Amygdala (tissue), 56 donors: ENCODE measurements around the gene ZNF630.
"Not testable (repeated sequence)": the region's sequence is repeated elsewhere in the genome, so short reads cannot be mapped to it uniquely, and the experiment has no call there.

Experiments
- DNase-seq, 56 donors: peaks; one replicate each; lab custom pipeline; 2025; lab: John Stamatoyannopoulos, UW

ZNF630 gene

DNA sequence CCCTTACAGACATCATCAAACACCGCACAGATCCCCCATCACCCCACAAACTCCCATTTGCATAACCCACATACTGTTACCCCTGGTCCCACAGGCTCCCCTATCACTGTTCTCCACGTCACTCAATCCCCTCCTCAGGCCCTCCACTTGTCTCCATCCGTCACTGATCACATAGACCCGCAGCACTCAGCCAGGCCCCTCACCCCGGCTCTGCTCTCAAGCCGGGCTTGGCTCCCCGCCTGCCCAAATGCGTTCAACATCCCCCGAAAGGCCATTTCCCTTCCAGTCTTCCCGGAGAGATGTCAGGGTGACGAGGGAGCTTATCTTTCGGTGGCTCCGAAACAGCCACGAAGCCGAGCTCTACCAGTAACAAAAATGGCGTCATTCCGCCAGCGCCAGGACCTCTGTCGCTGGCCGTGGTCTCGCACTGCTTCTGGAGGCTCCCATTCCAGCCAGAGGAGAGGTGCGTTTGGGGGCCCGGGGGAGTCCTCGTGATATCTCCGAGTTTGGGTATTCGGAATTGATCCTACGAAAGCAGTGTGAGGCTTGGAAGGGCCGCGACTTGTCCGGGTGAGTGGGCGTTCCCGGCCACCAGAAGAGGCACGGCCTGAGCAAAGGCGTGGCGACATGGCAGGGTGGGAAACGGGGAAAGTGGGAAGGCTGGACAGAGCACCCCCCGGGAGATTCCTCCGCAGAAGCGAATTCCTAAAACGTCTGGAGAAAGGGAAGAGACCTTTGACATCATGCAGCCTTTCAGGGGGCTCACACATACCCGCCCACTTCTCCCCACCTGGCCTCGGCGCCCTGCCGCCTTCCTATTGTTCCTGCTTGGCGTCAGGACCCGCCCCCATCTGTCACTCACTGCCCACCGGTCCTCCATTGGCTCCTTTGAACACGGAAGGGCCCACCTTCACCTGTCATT is at the start of gene ZNF630:
Gene ZNF630 (minus strand): TSS at position 577 of the 922 bp plus-strand sequence. CDS start 4,754 bp downstream, outside the sequence.
- DNase-seq: peak in 53 of 56 donors; percentile 0 to 72 (median 42)

DNA sequence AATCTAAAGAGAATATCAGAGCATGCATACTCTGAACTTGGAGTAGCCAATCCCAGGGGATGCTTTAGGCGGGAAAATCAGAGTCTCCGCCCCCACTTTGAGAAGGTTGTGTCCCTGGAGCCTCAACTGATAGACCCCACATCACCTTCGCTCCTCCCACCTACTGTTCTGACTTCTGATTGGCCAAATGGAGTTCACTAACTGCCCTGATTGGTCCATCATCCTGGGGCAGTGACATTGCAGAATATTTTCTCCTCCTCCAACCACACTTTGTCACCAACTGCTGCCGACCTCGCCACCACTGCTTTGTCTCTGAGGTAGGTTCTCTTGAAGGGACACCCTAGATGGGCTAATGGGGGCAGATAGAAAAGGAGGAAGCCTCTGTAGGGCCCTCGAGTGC is 36.3 kb upstream of the ZNF630 start:
- no peak for DNase-seq

DNA sequence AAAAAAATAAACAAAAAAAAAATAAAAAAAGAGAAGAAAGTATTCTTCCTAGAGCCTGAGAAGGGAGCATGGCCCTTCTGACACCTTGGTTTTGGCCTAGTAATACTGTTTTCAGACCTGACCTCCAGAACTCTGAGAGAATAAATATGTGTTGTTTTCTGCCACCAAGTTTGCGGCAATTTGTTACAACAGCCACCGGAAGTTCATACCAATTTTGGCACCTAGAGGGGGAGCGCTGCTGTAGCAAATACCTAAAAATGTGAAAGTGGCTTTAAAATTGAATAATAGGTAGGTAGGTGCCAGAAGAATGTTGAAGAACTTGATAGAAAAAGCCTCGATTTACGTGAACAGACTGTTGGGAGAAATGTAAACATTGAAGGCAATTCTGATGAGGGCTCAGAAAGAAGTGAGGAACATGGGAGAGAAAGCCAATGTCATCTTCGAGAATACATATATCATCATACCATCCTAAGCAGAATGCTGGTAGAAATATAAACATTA is 31.5 kb upstream of the ZNF630 start:
- DNase-seq: no peak

DNA sequence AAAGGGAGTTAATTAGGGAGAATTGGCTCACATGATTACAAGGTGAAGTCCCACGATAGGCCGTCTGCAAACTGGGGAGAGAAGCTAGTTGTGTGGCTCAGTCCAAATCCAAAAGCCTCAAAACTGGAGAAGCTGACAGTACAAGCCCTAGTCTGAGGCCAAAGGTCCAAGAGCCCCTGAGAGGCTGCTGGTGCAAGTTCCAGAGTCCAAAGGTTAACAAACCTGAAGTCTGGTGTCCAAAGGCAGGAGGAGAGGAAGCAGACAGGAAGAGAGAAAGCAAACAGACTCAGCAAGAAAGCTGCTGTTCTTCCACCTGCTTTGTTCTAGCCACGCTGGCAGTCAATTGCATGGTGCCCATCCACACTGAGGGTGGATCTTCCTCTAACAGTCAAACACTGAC is 30.0 kb upstream of the ZNF630 start:
- DNase-seq: no peak

DNA sequence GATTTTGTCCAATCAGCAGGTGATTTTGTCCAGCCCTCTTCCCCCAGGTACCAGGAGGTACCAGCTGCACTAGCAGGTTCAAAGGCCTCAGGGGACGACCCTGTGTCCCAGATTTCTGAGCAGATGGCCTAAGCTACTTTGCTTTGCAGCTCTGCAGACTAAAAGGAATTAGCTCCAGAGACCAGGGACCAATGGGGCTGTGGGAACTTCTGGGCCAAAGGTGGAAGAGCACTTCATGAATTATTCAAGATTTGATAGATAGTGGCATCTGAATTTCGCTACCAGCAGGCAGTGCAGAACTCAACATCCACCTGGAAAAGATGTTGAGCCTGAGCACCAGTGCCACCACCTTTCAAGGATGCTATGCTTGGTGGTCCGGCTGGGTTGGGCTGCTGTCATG is 21.1 kb upstream of the ZNF630 start:
- not testable (repeated sequence) for DNase-seq

DNA sequence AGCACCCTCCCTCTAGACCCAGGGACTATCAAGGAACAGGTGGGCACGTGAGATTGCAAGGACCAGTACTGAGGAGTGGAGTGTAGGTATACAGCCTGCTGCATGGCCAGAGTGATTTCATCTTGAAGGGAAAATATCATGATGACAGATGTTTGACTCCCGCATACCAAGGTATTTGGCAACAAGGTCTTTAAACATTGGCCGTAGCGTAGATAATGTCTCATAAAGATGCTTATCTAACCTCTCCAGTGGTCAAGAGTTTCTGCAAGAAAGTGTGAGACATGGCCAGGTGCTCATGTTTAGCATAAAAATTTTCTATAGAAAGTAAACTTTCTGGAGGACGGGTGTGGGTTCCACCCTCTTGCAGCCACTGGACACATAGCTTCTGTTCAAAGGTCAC is 18.7 kb upstream of the ZNF630 start:
- DNase-seq: no peak

DNA sequence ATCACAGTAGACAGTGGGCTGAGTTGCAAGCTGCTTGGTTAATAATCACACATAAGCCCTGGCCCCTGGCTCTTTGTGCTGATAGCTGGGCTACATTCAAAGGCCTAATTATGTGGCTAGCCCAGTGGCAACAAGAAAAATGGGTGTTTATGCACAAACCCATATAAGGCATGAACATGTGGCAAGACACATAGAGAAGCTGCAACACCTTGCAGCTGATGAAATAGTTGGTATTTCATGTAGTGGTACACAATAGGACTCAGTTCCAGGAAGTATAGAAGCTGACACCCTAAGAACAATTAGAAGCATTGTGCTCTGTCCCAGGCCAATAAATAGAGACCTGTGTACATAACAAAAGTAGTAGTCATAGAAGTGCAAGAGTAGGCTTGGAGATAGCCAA is 14.6 kb upstream of the ZNF630 start:
- peak in 1 of 56 donors; percentile 4 for DNase-seq

DNA sequence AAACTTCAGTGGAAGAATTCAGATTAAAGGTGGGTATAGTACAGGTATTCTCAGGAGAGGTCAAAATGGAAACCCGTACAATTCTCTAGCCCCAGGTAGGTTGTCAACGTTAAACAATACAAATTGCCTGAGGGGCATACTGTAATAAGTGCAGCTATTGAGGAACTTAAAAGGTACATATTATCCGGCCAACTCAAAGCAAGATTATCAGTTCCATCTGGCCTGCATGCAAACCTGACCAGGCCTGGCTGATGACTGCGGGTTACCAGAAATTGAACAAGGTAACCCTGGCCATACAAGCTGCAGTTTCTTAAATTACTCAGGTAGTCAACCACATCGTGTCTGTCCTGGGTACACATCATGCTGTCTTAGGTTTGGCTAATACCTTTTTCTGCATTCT is 12.3 kb upstream of the ZNF630 start:
- no peak for DNase-seq

DNA sequence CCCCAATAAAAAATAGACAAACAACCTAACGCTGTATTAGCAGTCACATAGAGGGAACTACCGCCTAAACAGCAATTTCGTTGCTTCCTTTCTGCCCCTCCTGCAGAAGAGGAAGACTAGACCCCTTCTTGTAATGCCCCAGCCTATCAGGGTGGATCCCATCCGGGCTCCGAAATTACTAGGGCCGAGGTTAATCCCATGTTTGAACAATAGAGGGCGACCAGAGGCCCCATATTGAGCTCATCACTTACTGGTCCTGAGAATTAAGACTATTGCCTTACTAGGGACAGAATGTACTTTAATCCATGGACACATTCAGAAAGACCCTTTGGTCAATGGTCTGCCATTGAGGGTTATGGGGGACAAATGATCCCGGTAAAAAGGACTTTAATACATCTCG is 11.8 kb upstream of the ZNF630 start:
- peak in 33 of 56 donors; percentile 0 to 56 (median 4) for DNase-seq

DNA sequence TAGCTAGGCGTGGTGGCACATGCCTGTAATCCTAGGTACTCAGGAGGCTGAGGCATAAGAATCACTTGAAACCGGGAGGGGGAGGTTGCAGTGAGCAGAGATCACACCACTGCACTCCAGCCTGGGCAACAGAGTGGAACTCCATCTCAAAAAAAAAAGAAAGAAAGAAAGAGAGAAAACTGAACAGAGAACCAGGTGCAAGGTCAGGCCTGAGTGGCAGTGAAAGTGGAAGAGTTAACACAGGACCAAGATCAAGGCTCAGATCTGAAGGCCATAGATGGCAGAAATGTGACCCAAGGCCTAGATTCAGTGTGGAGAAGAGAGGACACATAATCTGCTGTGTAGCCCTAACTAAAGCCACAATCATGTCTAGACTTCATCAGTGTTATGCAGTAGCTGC is 4.9 kb upstream of the ZNF630 start:
- no peak for DNase-seq

DNA sequence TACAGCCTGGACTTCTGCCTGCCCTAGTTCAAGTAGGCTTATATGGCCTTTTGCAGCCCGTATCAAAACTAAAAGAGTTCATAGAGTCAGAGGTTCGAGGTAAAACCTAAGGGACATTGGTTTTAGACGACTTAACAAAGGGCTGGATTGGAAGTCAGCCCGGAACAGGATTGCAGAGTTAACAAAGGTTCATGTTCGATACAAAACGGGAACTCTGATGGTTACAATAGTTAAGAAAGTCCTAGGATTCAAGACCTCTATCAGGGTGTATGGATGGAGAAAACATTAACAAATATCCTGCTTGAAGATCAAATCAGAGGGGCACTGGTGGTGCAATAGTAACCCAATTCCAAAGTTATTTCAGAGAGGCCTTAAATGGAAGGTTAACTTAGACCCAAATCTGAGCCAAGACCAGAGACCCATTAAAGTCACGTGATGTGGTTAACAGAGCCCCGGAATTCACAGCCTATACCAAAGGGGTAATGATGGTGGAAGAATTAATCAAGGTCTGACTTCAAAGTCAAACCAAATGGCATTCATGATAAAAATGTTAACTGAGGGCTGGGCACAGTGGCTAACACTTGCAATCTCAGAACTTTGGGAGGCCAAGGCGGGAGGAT is 656 bp upstream of the ZNF630 start:
- no peak for DNase-seq

DNA sequence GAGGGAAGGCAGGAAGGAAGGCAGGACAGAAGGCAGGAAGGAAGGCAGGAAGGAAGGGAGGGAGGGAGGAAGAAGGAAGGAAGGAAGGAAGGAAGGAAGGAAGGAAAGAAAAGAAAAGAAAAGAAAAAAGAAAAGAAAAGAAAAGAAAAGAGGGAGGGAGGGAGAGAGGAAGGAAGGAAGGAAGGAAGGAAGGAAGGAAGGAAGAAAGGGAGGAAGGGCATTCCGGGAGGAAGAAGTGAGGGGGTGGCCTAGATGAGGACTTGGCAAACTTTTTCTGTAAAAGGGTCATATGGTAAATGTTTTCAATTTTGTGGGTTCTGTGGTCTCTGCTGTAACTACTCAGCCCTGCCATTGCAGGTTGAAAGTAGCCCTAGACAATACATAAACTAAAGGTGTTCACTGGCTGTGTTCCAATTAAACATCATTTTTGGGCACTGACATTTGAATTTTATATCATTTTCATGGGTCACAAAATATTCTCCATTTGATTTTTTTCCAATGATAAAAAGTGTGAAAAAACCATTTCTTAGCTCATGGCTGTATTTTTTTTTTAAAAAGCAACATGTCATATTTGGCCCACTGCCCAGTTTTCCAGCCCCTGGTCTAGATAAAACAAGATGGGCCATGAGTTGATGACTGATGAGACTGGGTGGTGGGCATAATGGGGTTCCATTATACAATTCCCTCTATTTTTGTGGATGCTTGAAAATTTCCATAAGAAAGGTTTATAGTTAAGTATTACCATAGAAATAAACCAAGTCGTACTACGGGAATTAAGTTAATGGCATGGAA is 3.1 kb downstream of the ZNF630 start:
- DNase-seq: no peak

DNA sequence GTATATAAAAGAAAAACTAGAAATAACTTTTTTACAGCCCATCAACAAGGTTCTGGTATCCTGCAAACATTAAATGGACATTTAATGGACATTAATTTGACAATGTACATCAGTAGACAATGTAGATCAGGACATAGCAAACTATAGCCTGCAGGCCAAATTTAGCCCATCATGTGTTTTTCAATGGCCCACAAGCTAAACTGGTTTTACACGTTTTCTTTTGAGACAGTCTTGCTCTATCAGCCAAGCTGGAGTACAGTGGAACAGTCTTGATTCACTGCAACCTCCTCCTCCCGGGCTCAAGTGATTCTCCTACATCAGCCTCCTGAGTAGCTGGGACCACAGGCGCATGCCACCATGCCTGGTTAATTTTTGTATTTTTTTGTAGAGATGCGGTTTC is 7.2 kb downstream of the ZNF630 start:
- DNase-seq: no peak

DNA sequence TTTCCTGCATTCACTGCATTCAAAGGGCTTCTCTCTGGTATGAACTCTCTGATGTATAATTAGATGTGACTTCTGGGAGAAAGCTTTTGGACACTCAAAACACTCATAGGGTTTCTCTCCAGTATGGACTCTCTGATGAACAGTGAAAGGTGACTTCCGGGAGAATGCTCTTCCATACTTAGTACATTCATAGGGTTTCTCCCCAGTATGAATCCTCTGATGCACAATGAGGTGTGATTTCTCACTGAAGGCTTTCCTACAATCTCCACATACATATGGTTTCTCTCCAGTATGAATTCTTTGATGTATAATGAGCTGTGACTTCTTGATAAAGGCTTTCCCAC is 12.2 kb downstream of the ZNF630 start:
- no peak for DNase-seq

DNA sequence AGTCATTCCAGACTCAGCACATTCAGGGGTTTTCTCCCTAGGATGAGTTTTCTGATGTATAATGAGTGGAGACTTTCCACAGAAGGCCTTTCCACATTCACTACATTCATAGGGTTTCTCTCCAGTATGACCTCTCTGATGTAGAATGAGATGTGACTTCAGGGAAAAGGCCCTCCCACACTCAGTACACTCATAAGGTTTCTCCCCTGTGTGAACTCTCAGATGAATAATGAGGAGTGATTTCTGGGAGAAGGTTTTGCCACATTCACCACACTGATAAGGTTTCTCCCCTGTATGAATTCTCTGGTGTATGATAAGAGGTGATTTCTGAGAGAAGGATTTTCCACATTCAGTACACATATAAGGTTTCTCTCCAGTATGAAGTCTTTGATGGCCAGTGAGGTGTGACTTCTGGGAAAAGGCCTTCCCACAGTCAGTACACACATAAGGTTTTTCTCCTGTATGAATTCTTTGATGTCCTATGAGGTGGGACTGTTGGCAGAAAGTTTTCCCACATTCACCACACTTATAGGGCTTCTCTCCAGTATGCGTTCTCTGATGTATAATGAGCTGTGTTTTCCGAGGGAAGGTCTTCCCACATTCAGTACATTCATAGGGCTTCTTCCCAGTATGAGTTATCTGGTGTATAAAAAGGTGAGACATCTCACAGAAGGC is 12.7 kb downstream of the ZNF630 start:
- DNase-seq: no peak

DNA sequence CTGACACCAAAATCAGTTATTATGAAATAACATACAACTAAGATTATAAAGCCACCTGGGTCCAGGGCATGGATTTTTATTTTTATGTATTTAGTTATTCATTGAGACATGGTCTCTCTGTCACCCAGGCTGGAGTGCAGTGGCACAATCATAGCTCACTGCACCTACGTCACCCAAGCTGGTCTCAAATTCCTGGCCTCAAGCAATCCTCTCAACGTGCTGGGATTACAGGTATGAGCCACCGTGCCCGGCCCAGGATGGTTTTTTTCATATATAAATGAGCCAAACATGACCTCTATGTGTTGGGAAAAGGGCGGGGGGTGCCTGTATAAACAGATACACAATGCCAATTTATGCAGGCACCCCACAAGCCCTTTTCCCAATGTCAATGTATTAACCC is 24.6 kb downstream of the ZNF630 start:
- no peak for DNase-seq

DNA sequence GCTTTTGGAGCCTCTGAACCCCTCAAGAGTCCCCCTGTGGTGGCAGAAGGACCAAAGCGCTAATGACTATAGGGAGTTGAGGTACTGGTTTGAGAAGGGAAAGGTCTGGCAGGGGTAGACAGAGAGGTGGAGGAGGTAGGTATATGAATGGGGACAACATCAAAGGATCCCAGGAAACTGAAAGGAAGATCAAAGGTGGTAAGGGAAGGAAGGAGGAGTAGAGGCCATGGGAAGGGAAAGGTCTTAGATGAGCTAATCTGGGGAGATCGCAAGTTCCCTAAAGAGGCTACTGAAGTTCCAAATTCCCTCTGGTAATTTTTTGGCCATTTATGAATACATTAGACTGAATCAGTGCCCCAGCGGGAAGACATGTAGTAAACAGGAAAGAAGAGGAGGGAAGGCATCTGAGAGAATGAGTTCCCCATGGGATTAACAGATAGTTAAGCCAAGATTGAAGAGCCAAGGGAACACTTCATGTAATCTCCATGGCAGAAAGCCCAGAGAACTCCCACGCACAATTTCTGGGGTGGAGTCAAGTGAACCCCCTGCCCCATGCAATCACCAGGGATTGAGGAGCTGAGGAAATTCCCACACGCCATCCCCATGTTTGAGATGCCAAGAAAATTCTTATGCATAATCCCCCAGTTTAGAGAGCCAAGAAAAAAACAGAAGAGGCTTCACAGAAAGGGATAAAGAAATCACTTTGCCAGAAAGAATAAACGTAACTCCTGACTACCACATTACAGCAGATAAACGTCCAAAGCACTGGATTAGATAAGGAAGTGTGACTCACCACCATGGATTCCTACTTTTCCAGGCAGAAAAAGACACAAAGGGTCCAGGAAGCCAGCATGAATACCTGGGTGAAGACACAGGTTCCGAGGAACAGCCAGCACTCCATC is 25.8 kb downstream of the ZNF630 start:
- no peak for DNase-seq

DNA sequence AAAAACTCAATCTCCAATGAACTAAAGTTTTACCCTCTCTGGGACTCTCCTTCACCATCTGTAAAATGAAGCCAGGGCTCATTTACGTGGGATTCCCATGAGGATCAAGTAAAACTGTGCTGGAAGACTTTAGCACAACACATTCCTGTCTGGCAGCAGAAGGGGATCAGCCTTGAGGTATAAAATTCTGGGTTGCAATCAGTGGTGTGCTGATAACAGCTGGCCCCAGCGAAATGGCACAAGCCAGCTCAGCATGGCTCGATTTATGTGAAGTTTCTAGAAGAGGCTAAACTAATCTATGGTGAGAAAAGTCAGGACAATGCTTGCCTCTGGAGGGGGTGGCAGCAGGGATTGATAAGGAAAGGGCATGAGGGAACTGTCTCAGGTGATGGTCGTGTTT is 28.4 kb downstream of the ZNF630 start:
- no peak for DNase-seq

DNA sequence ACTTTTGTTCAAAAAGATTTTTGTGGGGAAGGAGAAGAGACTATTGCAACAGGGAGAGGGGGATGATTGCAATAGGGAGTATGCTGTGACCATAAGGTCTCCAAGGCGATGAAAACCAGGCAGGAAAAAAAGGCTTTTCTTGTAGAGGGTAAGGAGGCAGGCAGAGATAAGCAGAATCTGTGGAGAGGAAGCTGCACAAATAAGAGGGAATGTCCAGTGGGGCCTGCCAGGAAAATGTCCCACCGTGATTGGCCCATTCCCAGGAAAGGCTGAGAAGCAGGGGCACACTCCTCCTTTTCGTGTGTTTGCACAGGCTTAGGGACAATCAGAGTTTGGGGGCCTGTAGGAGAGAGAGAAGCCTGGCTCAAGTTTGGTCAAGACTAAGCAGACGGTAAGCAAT is 35.5 kb downstream of the ZNF630 start:
- DNase-seq: no peak
